ENCODE results near the gene GHDC.
"Not testable (repeated sequence)": the region's sequence is repeated elsewhere in the genome, so short reads cannot be mapped to it uniquely, and the experiment has no call there.

Gene GHDC

DNA sequence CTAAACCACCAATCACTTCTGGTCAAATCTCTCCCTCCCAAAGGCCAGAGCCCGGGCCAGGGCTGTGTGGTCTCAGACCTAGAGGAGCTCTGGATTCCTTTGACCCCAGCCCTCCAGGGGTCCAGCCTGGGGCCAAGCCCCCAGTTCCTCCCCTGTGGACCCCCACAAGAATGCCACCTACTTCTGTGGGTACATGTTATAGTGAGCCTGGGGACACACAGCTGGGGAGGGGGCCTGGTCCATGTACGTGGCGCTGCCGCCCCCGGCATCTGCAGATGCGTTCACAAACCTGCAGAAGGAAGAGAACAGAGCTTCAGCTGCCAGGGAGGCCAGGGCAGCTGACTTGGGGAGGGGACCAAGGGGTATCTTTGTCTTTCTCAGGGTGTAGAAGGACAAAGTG is 7.9 kb upstream of the GHDC start:
- DNase-seq = no peak

DNA sequence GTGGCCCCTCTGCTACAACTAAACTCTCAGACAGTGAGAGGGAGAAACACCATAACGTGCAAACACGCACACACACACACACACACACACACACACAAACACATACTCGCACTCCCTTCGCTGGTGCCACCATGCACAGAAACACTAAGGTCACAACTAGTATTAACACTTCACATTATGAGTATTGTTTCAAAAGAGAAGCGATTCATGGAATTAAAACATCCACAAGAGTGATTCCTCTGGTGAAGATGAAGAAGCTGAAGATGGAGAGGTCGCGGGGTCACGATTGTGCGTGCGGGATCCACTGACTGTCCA is 7.1 kb upstream of the GHDC start:
- DNase-seq = no peak

DNA sequence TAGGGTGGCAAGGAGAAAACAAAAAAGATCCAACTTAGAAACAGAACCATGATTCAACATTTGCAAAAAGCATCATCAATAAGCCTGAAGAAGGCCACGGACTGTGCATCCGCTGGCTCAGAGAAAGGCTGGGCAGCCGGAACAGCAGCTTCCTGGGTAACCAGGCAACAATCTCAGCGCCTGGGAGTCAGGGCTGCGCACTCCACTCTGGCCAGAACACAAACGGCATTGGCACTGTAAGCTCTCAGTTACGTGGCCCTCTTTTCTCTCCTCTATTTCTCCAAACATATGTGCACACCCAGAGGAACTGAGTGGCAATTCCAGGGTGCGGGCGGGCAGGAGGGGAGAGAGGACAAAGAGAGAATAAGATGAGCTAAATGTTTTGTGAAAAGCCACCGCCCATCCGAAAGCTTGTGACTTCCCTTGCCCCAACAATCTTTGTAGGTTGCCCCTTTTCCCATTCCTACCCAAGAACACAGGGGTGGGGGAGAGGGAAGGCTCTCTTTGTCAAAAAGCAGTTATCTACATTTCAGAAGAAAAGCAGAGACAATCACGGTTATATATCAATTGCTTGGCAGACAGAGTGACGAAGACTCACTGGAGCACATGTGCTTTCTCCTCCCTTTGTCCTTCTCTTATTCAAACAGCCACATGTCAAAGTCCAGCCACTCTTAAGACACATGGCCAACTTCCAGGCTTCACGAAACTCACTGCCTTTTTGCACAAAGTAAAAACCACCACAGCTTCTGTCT is 6.6 kb upstream of the GHDC start:
- peak; percentile 9 for DNase-seq

DNA sequence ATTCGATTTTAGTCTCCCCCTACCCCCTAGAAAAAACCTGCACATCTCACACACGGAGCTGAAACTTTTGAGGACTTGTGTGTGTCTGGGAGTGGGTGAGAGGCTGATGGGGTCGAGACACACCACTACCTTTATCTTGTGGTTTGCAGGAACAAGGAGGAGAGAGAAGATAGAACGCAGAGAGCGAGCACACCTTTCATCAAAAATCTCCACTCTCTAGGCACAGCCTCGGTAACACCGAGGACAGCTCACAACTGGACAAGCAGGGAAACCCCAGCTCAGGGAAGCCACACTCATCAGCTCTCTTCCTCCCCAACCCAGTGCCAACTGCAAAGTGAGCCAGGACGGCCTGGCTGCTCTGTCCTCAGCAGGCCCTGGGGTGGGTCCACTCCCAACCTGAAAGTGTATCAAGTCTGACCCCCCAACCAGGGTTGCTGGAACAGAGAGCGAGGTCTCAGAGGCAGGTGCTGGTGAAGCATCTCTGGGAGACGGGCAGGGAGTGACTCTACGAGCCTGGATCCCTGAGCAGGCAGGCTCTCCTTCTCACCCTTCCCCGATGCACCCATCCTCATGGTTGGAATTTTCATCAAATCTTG is 5.2 kb upstream of the GHDC start:
- DNase-seq = no peak

DNA sequence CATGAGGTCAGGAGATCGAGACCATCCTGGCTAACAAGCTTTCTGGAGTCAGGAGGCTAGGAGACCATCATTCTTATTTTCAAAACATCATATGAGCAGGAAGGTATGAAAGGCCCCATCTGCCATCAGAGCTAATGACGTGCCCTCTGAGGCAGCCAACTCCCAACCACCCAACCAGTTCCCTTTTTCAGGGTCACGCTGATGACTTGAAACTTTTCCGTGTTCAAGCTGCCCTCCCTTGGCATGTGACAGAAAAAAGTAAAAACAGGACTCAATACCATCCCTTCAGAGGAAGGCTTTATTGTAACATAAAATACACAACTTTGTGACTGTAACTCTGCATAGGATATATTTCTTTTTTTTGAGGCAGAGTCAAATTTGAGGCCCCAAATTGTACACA is 4.6 kb upstream of the GHDC start:
- no peak for DNase-seq

DNA sequence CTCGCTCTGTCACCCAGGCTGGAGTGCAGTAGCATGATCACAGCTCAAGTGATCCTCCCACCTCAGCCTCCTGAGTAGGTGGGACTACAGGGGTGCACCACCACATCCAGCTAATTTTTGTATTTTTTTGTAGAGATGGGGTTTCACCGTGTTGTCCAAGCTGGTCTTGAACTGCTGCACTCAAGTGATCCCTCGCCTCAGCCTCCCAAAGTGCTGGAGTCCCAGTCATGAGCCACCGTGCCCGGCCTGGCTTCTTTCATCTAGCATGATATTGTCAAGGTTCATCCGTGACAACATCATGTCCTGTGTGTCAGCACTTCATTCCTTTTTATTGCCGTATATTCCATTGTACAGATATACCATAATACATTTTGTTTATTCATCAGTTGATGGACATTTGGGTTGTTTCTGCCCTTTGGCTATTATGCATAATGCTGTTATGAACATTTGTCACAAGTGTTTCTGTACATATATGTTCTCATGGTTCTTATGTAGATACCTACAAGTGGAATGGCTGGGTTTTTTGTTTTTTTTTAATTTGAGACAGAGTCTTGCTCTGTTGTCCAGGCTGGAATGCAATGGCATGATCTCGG is 3.4 kb upstream of the GHDC start:
- DNase-seq = no peak

DNA sequence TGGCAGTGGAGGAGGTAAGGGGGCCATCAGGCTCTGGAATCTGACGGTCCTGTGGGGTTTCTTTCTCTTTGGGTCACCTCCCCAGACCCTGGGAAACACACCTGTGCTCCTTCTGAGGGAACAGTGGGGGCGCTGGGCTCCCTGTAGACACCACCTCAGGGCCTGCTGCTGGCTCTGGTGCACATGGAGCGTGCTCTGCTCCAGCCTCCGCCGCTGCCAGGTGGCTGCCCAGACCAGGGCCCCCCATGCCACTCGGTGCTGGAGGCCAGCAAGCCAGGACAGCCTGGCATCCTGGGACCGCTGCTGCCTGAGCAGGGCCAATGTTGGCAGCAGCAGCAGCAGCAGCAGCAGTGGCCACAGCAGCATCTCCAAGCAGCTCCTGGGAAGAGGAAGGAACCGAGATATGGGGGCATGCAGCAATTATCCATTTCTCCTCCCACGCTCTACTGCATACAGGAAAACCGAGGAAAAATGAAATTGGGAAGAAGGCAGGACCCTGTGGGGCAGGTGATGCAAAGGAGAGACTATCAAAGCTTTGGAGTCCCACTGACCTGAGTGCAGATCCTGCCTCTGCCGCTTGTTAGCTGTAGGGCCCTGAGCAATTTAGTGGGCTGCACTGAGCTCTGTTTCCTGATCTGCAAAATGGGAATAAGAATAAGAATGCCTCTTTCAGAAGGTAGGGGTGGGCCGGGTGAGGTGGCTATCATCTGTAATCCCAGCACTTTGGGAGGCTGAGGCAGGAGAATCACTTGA is 902 bp downstream of the GHDC start:
- no peak for DNase-seq

DNA sequence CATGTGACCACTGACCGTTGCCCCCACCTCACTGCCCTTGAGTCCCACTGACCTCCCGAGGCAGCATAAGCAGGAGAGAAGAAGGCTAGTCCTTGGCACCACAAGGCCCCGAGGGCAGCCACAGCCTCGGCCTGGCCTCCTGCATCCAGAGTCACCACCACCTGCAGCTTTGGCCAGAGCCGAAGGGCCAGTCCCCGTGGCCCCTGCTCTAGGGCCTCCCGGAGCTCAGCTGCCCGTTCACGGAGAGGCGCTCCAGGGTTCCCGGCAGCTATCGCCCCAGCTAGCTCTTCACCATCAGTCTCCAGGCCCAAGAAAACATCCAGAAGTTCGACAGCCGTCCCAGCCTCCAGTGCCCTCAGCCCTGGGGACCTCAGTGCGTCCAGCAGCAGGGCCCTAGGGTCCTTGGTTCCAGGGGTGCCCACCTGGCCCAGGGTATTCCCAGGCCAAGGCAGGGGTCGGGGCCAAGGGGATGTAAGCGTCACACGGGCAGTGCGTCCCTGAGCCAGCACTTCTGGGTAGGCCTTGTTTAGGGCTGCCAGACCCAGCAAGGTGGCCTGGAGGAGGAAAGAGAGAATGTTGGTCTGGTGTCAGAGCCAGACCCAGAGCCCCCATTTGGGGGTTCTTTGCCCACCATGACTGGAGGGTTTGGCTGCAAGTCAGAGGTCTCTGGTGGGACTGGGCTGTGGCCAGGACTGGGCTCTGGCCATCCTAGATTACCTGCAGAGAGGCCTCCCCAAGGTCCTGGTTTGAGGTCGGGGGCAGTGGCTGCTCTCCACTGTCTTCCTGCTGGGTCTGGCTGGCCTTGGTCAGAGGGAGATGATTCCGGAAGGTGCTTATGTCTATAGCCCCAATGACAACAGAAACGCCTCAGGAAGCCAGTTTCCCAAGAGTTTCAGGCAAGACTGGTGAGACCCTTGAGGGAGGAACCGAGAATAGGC is 1.8 kb downstream of the GHDC start:
- no peak for DNase-seq

DNA sequence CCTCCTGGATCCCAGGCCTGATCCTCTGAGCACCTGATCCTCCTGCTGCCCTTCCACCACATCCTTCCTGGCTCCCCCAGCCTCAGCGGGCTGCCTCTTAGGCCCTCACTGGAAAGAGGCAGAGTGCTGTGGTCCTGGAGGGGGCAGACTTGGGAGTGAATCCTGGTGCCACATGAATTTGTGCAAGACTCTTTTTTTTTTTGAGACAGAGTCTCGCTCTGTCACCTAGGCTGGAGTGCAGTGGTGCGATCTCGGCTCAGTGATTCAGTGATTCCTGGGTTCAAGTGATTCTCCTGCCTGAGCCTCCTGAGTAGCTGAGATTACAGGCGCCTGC is 3.1 kb downstream of the GHDC start:
- no peak for DNase-seq

DNA sequence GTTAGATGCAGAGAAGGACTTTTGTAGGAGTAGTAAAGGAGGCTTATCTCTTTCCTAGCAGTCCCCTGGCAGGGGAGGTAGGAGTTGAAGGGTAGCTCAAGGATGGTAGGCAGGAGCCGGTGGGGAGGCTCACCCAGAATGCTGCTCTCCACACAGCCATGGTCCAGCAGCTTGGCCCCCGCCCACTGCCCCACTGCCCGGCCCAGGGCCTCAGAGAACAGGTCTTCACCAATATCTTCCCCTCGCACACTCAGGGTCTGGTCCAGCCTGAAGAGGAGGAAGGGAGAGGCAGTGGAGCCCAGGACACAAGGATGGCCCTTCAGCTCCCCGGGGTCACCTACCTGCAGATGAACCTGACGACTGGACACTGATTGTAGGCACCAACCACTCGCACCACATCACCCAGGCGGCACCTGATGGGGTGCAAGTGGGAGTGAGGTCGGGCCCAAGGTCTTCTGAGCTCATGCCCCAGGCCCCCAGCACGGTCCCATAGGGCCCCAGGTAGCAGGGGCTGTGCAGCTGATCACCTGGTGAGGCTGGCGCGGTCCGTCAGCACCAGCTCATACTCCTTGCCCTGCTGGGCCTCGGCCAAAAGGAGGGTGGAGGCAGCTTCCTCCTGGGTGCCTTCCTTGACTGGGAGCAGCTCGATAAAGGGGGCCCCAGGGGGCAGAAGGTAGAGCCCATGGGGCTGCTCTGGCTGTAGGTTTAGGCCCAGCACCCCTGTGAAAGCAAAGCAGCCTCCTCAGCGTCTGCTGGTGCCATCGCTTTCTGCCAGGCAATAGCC is 3.6 kb downstream of the GHDC start:
- no peak for DNase-seq

DNA sequence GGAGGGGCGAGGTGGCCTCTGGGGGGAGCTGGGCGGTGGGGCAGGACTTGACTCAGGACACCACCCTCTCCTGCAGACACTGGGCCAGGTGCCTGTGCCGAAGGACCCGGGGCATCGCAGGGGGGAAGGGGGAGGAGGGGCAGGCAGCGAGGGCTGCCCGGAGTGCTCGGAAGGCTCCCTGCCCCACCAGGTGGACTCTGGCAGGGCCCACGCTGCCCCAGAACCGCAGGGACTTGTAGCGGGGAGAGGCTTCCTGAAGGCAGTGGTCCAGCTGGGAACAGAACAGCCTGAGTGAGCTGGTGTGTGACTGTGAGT is 4.7 kb downstream of the GHDC start:
- DNase-seq = no peak

DNA sequence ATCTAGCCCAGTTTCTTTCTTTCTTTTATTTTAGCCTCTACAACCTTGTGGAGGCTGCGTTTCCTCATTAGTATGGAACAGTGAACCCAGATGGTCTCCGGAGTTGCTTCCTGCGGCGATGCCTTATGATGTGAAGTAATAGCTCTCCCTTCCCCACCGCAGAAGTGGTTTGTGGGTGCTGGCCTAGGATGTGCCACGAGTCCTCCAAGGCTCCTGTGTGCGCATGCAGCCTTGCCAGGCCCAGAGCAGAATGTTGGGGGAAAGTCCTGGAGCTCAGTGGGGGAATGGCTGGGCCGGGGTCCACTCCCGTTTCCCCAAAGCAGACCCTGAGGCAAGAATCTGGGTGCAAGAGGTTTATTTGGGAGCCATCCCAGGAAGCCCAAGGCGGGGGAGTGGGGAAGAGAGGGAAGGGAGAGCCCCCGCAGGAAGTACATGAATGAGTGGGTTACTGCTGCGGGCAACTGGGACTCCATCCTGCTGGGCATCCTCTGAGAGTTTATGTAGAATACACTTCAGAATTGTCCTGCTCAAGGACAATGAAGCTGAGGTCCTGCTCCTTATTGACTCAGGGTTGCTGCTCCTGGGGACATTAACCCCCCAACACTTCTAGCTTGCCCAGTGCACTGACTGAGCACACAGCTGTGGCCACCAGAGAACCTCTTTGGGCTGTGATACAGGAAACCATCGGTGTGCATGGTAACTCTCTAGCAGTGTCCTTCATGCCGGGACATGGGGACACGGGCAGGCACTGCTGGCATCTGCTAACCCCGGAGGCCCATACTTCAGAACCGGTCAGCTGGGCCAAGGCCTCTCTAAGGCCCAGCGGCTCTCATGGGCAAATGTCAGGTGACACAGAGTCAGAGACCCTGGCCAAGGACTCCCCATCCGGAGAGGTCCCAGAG is 5.3 kb downstream of the GHDC start:
- no peak for DNase-seq

DNA sequence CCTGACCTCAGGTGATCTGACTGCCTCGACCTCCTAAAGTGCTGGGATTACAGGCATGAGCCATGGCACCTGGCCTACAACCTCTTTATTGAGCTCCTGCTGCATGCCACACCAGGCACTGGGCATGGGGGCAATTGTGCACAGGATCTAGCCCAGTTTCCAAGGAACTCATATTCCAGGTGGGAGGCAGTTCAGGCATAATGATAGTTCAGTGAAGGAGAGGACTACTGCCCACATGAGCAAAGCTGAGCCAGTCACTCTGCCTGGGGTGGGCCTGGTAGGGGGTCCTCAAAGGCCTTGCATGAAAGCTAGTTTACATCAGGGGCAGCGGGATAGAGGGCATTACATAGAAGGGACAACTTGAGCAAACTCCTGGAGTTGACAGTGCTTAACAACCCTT is 6.5 kb downstream of the GHDC start:
- DNase-seq = no peak

DNA sequence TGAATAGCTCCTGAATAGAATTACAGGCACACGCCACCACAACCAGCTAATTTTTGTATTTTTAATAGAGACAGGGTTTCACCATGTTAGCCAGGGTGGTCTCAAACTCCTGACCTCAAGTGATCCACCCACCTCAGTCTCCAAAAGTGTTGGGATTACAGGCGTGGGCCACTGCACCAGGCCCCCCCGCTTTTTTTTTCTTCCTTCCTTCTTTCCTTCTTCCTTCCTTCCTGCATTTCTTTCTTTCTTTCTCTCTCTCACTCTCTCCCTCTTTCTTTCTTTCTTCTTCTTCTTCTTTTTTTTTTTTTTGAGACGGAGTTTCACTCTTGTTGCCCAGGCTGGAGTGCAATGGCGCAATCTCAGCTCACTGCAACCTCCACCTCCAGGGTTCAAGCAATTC is 8.1 kb downstream of the GHDC start:
- DNase-seq = not testable (repeated sequence)

DNA sequence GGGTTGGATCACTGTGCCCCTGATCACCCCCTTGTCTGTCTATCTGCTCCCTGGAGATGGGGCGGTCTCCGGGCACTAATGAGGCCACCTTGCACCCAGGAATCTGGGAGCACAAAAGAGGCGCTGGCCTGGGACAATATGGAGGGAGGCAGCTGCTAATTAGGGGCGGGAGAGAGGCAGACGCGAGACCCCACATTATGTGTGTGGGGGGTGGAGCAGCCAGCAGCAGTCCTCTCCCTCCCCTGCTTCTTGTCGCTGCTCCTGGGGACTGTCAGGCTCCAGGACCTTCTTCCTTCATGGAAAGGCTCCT is 8.7 kb downstream of the GHDC start:
- no peak for DNase-seq

DNA sequence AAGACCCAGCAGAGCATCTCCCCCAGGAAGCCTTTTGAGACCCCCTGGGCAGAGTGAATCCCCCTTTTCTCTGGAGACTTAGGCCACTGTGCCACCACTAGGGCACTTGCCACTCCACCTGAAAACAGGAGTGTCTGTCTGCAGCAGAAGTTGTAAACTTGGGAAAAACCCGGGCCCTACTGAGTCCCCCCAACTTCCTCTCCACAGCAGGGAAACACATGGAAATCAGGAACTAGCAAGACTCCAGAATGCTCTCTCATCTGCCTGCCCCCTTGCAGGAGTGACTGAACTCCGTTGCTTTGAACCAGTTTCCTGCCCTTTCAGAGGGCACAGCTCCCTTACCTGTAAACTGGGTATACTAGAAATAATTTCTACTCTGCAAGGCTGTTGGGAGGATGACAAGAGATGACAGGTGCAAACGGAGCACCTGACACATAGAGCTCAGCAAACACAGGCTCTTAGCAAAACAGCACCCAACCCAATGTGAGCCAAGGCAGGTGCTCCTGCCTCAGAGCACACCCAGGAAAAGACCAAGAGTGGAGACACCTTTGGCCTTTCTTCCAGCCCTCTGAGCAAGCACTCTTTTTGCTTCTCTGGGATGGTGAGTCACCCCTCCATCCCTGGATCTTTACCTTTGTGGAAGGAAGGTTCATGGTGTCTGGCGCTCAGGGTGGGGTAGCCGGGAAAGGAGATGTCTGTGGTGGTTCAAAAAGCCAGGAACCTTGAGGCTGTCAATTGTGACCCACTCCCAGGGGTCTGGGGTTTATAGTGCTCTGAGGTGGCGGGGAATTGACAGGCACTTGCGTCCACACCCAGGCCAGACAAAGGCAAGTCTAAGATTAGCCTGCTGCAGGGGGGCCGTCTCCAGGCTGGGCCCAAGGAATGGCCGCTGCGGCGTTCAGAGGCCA is 9.3 kb downstream of the GHDC start, which contains the start of gene HCRT:
HCRT (minus strand) TSS at position 740 of the 908 bp plus-strand sequence; CDS start at position 653, 87 bp downstream.
- DNase-seq = peak; percentile 58

DNA sequence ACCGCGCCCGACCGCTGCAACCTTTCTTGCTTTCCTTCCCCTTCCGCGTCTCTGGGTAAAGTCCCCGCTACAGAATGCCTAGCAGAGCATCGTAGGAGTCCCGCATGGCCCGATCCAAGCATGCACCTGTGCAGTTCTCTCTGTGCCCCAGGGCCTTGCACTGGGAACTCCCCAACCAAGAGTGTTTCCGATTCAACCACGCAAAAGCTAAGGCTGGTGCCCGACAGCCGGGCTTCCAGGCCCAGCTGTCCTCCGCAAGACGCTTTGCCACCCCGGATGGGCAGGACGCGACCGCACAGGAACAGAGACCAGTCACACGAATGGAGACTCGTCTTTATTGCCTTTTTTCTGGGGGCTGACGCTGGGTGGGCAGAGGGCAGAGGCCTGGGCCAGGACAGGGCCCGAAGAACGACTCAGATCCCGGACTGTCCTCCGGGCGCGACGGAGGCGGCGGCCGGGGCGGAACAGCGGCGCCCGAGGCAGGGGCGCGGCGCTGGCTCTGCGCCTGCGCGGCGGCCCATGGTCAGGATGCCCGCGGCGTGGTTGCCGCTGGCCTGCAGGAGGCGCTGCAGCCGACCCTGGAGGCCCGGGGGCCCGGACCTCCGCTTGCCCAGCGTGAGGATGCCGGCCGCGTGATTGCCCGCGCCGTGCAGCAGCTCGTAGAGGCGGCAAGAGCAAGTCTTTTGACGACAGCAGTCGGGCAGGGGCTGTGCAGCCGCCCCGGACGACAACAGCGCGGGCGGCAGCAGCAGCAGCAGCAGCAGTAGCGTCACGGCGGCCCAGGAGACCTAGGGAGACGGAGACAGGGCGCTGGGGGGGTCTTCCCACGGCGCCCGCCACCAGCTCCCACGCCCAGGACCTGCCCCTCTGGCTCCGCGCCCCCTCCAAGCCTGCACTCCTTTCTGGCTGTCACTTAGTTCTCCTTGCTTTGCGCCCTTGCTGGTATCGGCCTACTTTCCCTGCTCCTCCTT is 10.3 kb downstream of the GHDC start:
- DNase-seq = peak; percentile 60

DNA sequence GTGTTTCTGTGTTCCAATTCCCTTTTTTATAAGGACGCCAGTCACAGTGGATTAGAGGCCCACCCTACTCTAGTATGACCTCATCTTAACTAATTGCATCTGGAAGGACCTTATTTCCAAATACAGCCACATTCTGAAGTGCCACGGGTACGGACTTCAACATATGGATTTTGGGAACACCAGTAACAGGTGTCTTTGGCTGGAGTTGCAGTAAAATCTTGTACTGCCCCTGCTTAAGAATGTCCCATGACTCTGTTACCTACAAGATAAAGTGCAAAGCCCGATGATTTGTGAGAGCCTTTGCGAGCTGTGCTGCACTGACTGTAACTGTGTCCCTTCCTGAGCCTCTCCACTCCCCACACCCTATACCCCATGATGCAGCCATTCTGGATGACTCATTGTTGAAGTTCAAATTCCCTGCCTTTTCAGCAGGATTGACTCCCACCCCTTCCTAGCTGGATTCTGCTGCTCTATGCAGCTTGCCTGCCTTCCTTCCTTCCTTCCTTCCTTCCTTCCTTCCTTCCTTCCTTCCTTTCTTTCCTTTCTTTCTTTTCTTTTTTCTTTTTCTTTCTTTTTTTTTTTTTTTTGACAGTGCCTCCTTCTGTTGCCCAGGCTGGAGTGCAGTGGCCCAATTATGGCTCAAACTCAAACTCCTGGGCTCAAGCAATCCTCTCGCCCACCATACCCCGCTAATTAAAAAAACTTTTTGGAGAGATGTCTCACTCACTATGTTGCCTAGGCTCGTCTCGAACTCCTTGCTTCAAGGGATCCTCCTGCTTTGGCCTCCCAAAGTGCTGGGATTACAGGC is 11.2 kb downstream of the GHDC start:
- no peak for DNase-seq
